ENCODE data around the gene GCH1.

GCH1 gene

DNA sequence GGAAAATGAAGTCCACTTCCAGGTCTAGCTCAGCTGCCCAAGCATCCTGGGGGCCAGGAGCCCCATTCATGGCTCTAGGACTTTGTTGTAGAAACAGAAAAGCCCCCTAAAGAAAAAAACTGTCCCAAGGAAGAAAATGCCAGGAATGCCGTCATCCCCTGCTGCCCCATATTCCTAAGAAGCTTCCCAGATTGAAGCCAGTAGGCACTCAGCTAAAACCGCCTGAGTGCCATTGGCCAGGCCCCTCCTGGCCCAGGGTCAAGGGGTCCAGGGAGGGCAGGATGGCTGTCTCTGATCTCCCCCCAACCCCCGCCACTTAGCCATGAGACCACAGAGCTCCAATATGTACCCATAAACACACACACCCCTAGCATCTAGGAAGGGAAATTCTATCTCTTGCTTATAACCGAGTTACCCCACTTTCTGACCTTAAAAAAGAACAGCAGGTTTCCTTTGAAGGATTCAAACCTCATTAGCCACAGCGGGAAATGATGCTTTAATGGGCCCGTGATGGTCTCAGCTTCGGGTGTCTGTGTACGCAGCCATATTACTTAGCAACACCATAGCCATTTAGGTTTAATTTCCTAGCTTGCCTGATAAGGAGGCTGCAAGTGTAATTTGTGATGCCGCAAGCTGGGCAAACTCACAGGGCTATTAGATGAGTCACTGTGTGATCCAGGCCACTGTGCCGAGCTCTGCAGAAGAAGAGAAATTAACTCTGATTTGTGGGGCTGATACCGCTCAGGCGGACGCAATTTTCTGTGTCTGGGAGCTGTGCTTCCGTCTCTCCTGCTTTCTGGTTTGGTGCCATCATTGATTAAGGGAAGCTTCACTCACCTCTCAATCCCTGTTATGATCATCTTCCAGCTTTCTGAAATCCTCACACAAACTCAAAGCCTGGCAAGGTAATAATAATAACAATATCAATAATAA is 84.2 kb downstream of the GCH1 start:
- Histone ChIP-seq H3K27me3 (ENCODE audit: control insufficient read depth, insufficient read depth, low read length) (no peaks in the 10 kb centered on the region), H3K9me3 (ENCODE audit: control insufficient read depth, insufficient read depth, low read length) (0 out of 2 replicates have a peak, but pooled peaks cover 3% of the 10 kb centered on the region), H3K4me3 (ENCODE audit: low read depth, low read length) (no peak overlapping the region), H3K9ac (ENCODE audit: low read depth, low read length) (no peak overlapping the region), H3K36me3 (ENCODE audit: control insufficient read depth, insufficient read depth, low read length) (no peaks in the 10 kb centered on the region), H3K27ac (ENCODE audit: low read depth, low read length) (no peak overlapping the region), H3K4me1 (ENCODE audit: control insufficient read depth, insufficient read depth, low read length) (no peaks in the 10 kb centered on the region)

- Histone ChIP-seq H3K9ac (ENCODE audit: low read depth, low read length) (no peak overlapping the region), H3K4me3 (ENCODE audit: low read depth, low read length) (no peak overlapping the region), H3K36me3 (ENCODE audit: control insufficient read depth, insufficient read depth, low read length) (no peaks in the 10 kb centered on the region), H3K9me3 (ENCODE audit: control insufficient read depth, insufficient read depth, low read length) (0 out of 2 replicates have a peak, but pooled peaks cover 3% of the 10 kb centered on the region), H3K27ac (ENCODE audit: low read depth, low read length) (no peak overlapping the region), H3K27me3 (ENCODE audit: control insufficient read depth, insufficient read depth, low read length) (no peaks in the 10 kb centered on the region), H3K4me1 (ENCODE audit: control insufficient read depth, insufficient read depth, low read length) (no peaks in the 10 kb centered on the region)
Observed at GRCh38 chr14:54817506-54817905, 85.1 kb downstream of the GCH1 start.

GRCh38 chr14:54816450-54816849 is 86.2 kb downstream of the GCH1 start:
- Histone ChIP-seq H3K36me3 (ENCODE audit: control insufficient read depth, insufficient read depth, low read length) (no peaks in the 10 kb centered on the region), H3K9ac (ENCODE audit: low read depth, low read length) (no peak overlapping the region), H3K4me3 (ENCODE audit: low read depth, low read length) (no peak overlapping the region), H3K27me3 (ENCODE audit: control insufficient read depth, insufficient read depth, low read length) (no peaks in the 10 kb centered on the region), H3K4me1 (ENCODE audit: control insufficient read depth, insufficient read depth, low read length) (no peaks in the 10 kb centered on the region), H3K27ac (ENCODE audit: low read depth, low read length) (no peak overlapping the region), H3K9me3 (ENCODE audit: control insufficient read depth, insufficient read depth, low read length) (0 out of 2 replicates have a peak, but pooled peaks cover 3% of the 10 kb centered on the region)

GRCh38 chr14:54815515-54815914 is 87.1 kb downstream of the GCH1 start:
- Histone ChIP-seq H3K9me3 (ENCODE audit: control insufficient read depth, insufficient read depth, low read length) (0 out of 2 replicates have a peak, but pooled peaks cover 3% of the 10 kb centered on the region), H3K36me3 (ENCODE audit: control insufficient read depth, insufficient read depth, low read length) (no peaks in the 10 kb centered on the region), H3K4me3 (ENCODE audit: low read depth, low read length) (no peak overlapping the region), H3K9ac (ENCODE audit: low read depth, low read length) (no peak overlapping the region), H3K27ac (ENCODE audit: low read depth, low read length) (no peak overlapping the region), H3K4me1 (ENCODE audit: control insufficient read depth, insufficient read depth, low read length) (no peaks in the 10 kb centered on the region), H3K27me3 (ENCODE audit: control insufficient read depth, insufficient read depth, low read length) (no peaks in the 10 kb centered on the region)

- Histone ChIP-seq H3K9me3 (ENCODE audit: control insufficient read depth, insufficient read depth, low read length) (0 out of 2 replicates have a peak, but pooled peaks cover 3% of the 10 kb centered on the region), H3K27me3 (ENCODE audit: control insufficient read depth, insufficient read depth, low read length) (no peaks in the 10 kb centered on the region), H3K9ac (ENCODE audit: low read depth, low read length) (no peak overlapping the region), H3K4me3 (ENCODE audit: low read depth, low read length) (no peak overlapping the region), H3K4me1 (ENCODE audit: control insufficient read depth, insufficient read depth, low read length) (no peaks in the 10 kb centered on the region), H3K27ac (ENCODE audit: low read depth, low read length) (no peak overlapping the region), H3K36me3 (ENCODE audit: control insufficient read depth, insufficient read depth, low read length) (no peaks in the 10 kb centered on the region)
Observed at GRCh38 chr14:54815016-54815415, 87.6 kb downstream of the GCH1 start.

GRCh38 chr14:54814076-54814475 is 88.5 kb downstream of the GCH1 start:
- H3K36me3 ChIP-seq (ENCODE audit: control insufficient read depth, insufficient read depth, low read length) = no peaks in the 10 kb centered on the region
- H3K9me3 ChIP-seq (ENCODE audit: control insufficient read depth, insufficient read depth, low read length) = 0 out of 2 replicates have a peak, but pooled peaks cover 3% of the 10 kb centered on the region
- H3K27me3 ChIP-seq (ENCODE audit: control insufficient read depth, insufficient read depth, low read length) = no peaks in the 10 kb centered on the region
- H3K4me3 ChIP-seq (ENCODE audit: low read depth, low read length) = no peak overlapping the region
- H3K27ac ChIP-seq (ENCODE audit: low read depth, low read length) = no peak overlapping the region
- H3K9ac ChIP-seq (ENCODE audit: low read depth, low read length) = no peak overlapping the region
- H3K4me1 ChIP-seq (ENCODE audit: control insufficient read depth, insufficient read depth, low read length) = no peaks in the 10 kb centered on the region

DNA sequence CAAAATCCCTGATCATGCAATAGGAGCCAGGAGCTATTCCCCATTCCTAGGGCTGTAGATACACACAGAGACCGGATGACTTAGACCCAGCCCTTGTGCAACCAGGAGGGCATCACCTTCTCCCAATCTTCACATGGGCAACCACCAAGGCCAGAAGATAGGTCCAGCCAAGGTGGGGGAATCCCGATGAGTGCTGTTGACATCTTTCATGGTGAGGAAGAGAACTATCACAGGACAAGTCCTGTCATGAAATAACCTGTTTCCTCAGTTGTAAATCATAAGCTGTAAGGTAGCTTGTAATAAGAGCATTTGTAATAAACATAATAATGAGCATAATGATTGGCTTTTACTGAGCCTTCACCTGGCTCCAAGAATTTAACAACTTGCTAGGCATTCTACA is 89.5 kb downstream of the GCH1 start:
- Histone ChIP-seq H3K9me3 (ENCODE audit: control insufficient read depth, insufficient read depth, low read length) (0 out of 2 replicates have a peak, but pooled peaks cover 3% of the 10 kb centered on the region), H3K9ac (ENCODE audit: low read depth, low read length) (no peak overlapping the region), H3K27me3 (ENCODE audit: control insufficient read depth, insufficient read depth, low read length) (no peaks in the 10 kb centered on the region)

DNA sequence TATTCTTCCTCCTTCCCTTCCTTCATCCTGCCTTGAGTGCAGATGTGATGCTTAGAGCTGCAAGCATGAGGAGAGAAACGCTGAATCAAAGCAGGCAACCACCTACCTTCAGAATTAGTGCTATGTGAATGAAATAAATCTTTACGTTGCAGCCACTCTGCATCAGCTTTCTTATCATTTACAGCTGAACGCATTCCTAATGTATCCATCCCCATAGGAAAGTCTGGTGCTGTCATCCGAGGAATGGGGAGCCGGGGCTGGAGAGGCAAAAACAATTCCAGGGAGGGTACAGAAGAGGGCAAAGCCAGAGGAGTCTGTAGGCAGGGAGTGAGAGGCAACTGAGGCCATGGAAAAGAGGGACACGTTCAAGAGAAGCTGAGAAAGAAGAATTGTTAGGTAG is 90.0 kb downstream of the GCH1 start:
- Histone ChIP-seq H3K9me3 (ENCODE audit: control insufficient read depth, insufficient read depth, low read length) (0 out of 2 replicates have a peak, but pooled peaks cover 3% of the 10 kb centered on the region), H3K27ac (ENCODE audit: low read depth, low read length) (no peak overlapping the region), H3K27me3 (ENCODE audit: control insufficient read depth, insufficient read depth, low read length) (no peaks in the 10 kb centered on the region), H3K9ac (ENCODE audit: low read depth, low read length) (no peak overlapping the region), H3K4me1 (ENCODE audit: control insufficient read depth, insufficient read depth, low read length) (no peaks in the 10 kb centered on the region), H3K36me3 (ENCODE audit: control insufficient read depth, insufficient read depth, low read length) (no peaks in the 10 kb centered on the region), H3K4me3 (ENCODE audit: low read depth, low read length) (no peak overlapping the region)

More for the DNA sequence above, 89.5 kb downstream of the GCH1 start:
- Histone ChIP-seq H3K27ac (ENCODE audit: low read depth, low read length) (no peak overlapping the region), H3K4me3 (ENCODE audit: low read depth, low read length) (no peak overlapping the region), H3K4me1 (ENCODE audit: control insufficient read depth, insufficient read depth, low read length) (no peaks in the 10 kb centered on the region), H3K36me3 (ENCODE audit: control insufficient read depth, insufficient read depth, low read length) (no peaks in the 10 kb centered on the region)

DNA sequence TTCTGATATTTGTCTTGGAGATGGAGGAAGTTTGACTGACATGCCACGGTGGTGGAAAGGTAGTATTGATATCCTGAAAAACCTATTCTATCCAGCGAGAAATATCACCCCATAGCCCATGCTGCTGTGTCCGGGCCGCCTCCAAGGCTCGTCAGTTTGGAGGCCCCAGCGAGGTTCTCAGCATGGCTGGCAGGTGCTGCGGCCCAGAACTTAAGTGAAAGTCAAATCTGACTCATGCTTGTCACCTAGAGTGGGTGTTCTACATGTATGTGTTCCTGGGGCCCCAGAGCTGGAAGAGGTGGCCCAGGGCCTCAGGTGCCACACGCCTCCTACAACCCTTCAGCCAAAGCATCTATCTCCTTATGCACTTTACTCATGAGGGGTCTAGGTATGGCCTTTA is 92.9 kb downstream of the GCH1 start:
- peaks cover 4% of the 10 kb centered on the region for H3K27me3 ChIP-seq (ENCODE audit: control insufficient read depth, insufficient read depth, low read length)
- H3K4me1 ChIP-seq (ENCODE audit: control insufficient read depth, insufficient read depth, low read length) = peaks cover 9% of the 10 kb centered on the region
- H3K36me3 ChIP-seq (ENCODE audit: control insufficient read depth, insufficient read depth, low read length) = no peaks in the 10 kb centered on the region
- no peak overlapping the region for H3K4me3 ChIP-seq (ENCODE audit: low read depth, low read length)
- no peak overlapping the region for H3K27ac ChIP-seq (ENCODE audit: low read depth, low read length)
- no peak overlapping the region for H3K9ac ChIP-seq (ENCODE audit: low read depth, low read length)
- H3K9me3 ChIP-seq (ENCODE audit: control insufficient read depth, insufficient read depth, low read length) = 0 out of 2 replicates have a peak, but pooled peaks cover 3% of the 10 kb centered on the region

DNA sequence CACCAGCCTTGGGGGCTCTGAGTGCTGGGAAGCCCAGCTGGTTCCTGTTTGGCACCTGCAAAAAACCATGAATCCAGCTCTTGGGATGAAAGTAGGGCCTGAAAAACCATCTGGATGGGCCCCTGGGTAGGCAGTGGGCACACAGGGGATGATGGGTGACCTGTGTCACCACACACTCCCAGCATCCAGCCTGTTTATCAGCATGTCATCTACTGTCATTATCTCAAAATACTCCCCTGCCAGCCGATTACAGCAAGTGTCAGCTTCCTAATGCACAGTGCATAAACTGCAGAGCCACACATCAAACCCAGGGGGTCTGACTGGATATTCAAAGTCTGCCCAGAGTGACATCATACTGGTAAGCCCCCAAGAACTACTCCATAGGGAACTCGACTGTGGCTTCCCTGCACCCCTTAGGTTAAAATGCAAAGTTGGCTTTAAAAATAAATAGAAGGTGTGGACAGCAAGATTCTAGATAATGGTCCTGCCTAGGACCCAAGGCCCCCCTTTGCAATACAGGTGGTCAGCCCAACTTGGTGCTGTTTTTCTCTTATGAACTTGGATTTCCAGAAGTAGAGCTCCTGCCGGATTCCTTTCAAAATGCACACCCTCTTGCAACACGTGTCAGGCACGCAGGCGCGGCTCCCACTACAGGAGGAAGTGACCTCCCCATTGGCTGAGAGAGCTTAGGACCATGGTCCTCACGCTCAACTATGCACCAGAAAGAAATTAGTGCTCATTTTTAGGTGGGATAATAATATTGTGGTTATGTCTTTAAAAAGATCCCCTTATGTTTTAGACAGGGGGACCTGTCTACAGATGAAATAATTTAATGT is 94.1 kb downstream of the GCH1 start:
- peaks cover 7% of the 10 kb centered on the region for H3K27me3 ChIP-seq (ENCODE audit: control insufficient read depth, insufficient read depth, low read length)
- no peak overlapping the region for H3K4me3 ChIP-seq (ENCODE audit: low read depth, low read length)
- no peak overlapping the region for H3K9ac ChIP-seq (ENCODE audit: low read depth, low read length)
- H3K27ac ChIP-seq (ENCODE audit: low read depth, low read length) = no peak overlapping the region
- H3K4me1 ChIP-seq (ENCODE audit: control insufficient read depth, insufficient read depth, low read length) = peaks cover 16% of the 10 kb centered on the region
- H3K9me3 ChIP-seq (ENCODE audit: control insufficient read depth, insufficient read depth, low read length) = no peaks in the 10 kb centered on the region
- H3K36me3 ChIP-seq (ENCODE audit: control insufficient read depth, insufficient read depth, low read length) = no peaks in the 10 kb centered on the region
